ENCODE measurements around the gene NFATC3. TPM values are rescaled to one million over a fixed set of nuclear protein-coding genes. Genes with fewer than 3 reads are reported as not detected.
A peak's percentile ranks its signal among the peaks of the same experiment; 100 is the strongest.

Gene NFATC3
- total RNA-seq, 1 donor from 2014 or later: 136 TPM

GRCh38 chr16:68235108-68235886 lies 150.1 kb downstream of the NFATC3 start:
- Mint-ChIP-seq H3K27ac (no peak overlapping the region), H3K4me1 (ENCODE audit: low read depth) (peaks cover 30% of the 10 kb centered on the region), H3K4me3 (ENCODE audit: low read depth) (no peak overlapping the region), H3K9me3 (no peaks in the 10 kb centered on the region), H3K36me3 (ENCODE audit: low read depth) (peaks cover 3% of the 10 kb centered on the region), H3K27me3 (ENCODE audit: low read depth) (no peaks in the 10 kb centered on the region)
- DNase-seq (ENCODE audit: low spot score): no peak
- intact Hi-C loops (cut with micrococcal nuclease): loop anchor here (5.0 kb wide), 1 partner anchor 212 kb away; the partner anchor contains the start of gene SMPD3

- Mint-ChIP-seq H3K36me3 (ENCODE audit: low read depth) (no peaks in the 10 kb centered on the region), H3K4me3 (ENCODE audit: low read depth) (peak within 1 kb of the TSS; percentile 75), H3K27ac (peak within 1 kb of the TSS; percentile 40), H3K9me3 (no peaks in the 10 kb centered on the region), H3K27me3 (ENCODE audit: low read depth) (no peaks in the 10 kb centered on the region), H3K4me1 (ENCODE audit: low read depth) (peaks cover 27% of the 10 kb centered on the region)
- no peak for DNase-seq (ENCODE audit: low spot score)
- intact Hi-C loops (cut with micrococcal nuclease): loop anchor here (5.0 kb wide), 1 partner anchor 211 kb away; the partner anchor contains the start of gene SMPD3
These were observed 150.6 kb downstream of the NFATC3 start, which contains the start of gene ESRP2 for GRCh38 chr16:68235887-68236136. Gene ESRP2 (minus strand): TSS chr16:68236127. CDS start chr16:68236045, 82 bp downstream.

- Mint-ChIP-seq H3K9me3 (no peaks in the 10 kb centered on the region), H3K4me3 (ENCODE audit: low read depth) (peak overlapping the region; percentile 75), H3K27me3 (ENCODE audit: low read depth) (no peaks in the 10 kb centered on the region), H3K4me1 (ENCODE audit: low read depth) (peaks cover 27% of the 10 kb centered on the region), H3K36me3 (ENCODE audit: low read depth) (no peaks in the 10 kb centered on the region), H3K27ac (no peak overlapping the region)
- DNase-seq (ENCODE audit: low spot score): no peak
- intact Hi-C loops (cut with micrococcal nuclease): loop anchor here (5.0 kb wide), 1 partner anchor 211 kb away; the partner anchor contains the start of gene SMPD3
These were observed 151.1 kb downstream of the NFATC3 start for GRCh38 chr16:68236137-68236825.

GRCh38 chr16:68236826-68237242 lies 151.7 kb downstream of the NFATC3 start:
- H3K4me3 Mint-ChIP-seq (ENCODE audit: low read depth): peak overlapping the region; percentile 75
- no peaks in the 10 kb centered on the region for H3K27me3 Mint-ChIP-seq (ENCODE audit: low read depth)
- H3K36me3 Mint-ChIP-seq (ENCODE audit: low read depth): no peaks in the 10 kb centered on the region
- H3K9me3 Mint-ChIP-seq: no peaks in the 10 kb centered on the region
- peaks cover 27% of the 10 kb centered on the region for H3K4me1 Mint-ChIP-seq (ENCODE audit: low read depth)
- DNase-seq (ENCODE audit: low spot score): no peak
- peak overlapping the region; percentile 40 for H3K27ac Mint-ChIP-seq
- intact Hi-C loops (cut with micrococcal nuclease): loop anchor here (1.0 to 5.0 kb wide), 2 partner anchors 8 to 210 kb away; partner anchors contain the start of genes PLA2G15 and SMPD3

GRCh38 chr16:68237243-68238028 lies 152.3 kb downstream of the NFATC3 start:
- intact Hi-C loops (cut with micrococcal nuclease): loop anchor here (1.0 to 5.0 kb wide), 2 partner anchors 8 to 210 kb away; partner anchors contain the start of genes PLA2G15 and SMPD3
- Mint-ChIP-seq H3K4me3 (ENCODE audit: low read depth) (peak overlapping the region; percentile 75), H3K9me3 (no peaks in the 10 kb centered on the region), H3K27me3 (ENCODE audit: low read depth) (no peaks in the 10 kb centered on the region), H3K4me1 (ENCODE audit: low read depth) (peaks cover 27% of the 10 kb centered on the region), H3K27ac (peak overlapping the region; percentile 38), H3K36me3 (ENCODE audit: low read depth) (no peaks in the 10 kb centered on the region)
- peak; percentile 87 for DNase-seq (ENCODE audit: low spot score)

- Mint-ChIP-seq H3K4me3 (ENCODE audit: low read depth) (peak overlapping the region; percentile 75), H3K36me3 (ENCODE audit: low read depth) (no peaks in the 10 kb centered on the region), H3K27me3 (ENCODE audit: low read depth) (no peaks in the 10 kb centered on the region), H3K4me1 (ENCODE audit: low read depth) (peaks cover 24% of the 10 kb centered on the region), H3K9me3 (no peaks in the 10 kb centered on the region), H3K27ac (peak overlapping the region; percentile 38)
- DNase-seq (ENCODE audit: low spot score): no peak
- intact Hi-C loops (cut with micrococcal nuclease): loop anchor here (5.0 kb wide), 1 partner anchor 209 kb away; the partner anchor contains the start of gene SMPD3
These were observed 152.8 kb downstream of the NFATC3 start for GRCh38 chr16:68238029-68238345.

- H3K9me3 Mint-ChIP-seq: no peaks in the 10 kb centered on the region
- H3K27me3 Mint-ChIP-seq (ENCODE audit: low read depth): no peaks in the 10 kb centered on the region
- no peak overlapping the region for H3K27ac Mint-ChIP-seq
- no peaks in the 10 kb centered on the region for H3K36me3 Mint-ChIP-seq (ENCODE audit: low read depth)
- no peak for DNase-seq (ENCODE audit: low spot score)
- peaks cover 26% of the 10 kb centered on the region for H3K4me1 Mint-ChIP-seq (ENCODE audit: low read depth)
- H3K4me3 Mint-ChIP-seq (ENCODE audit: low read depth): no peak overlapping the region
- intact Hi-C loops (cut with micrococcal nuclease): loop anchor here (10.0 kb wide), 1 partner anchor 273 kb away; no protein-coding TSS in a partner anchor
These were observed 156.9 kb downstream of the NFATC3 start for GRCh38 chr16:68242085-68242484.

GRCh38 chr16:68242926-68243858 lies 158.0 kb downstream of the NFATC3 start:
- Mint-ChIP-seq H3K27ac (no peak overlapping the region), H3K36me3 (ENCODE audit: low read depth) (no peaks in the 10 kb centered on the region), H3K4me1 (ENCODE audit: low read depth) (peaks cover 22% of the 10 kb centered on the region), H3K27me3 (ENCODE audit: low read depth) (no peaks in the 10 kb centered on the region), H3K4me3 (ENCODE audit: low read depth) (peak overlapping the region; percentile 94), H3K9me3 (no peaks in the 10 kb centered on the region)
- intact Hi-C loops (cut with micrococcal nuclease): loop anchor here (10.0 kb wide), 1 partner anchor 272 kb away; no protein-coding TSS in a partner anchor
- DNase-seq (ENCODE audit: low spot score): no peak

- no peaks in the 10 kb centered on the region for H3K27me3 Mint-ChIP-seq (ENCODE audit: low read depth)
- H3K9me3 Mint-ChIP-seq: no peaks in the 10 kb centered on the region
- peaks cover 3% of the 10 kb centered on the region for H3K36me3 Mint-ChIP-seq (ENCODE audit: low read depth)
- no peak overlapping the region for H3K27ac Mint-ChIP-seq
- intact Hi-C loops (cut with micrococcal nuclease): loop anchor here (10.0 kb wide), 1 partner anchor 270 kb away; no protein-coding TSS in a partner anchor
- H3K4me3 Mint-ChIP-seq (ENCODE audit: low read depth): peak overlapping the region; percentile 94
- H3K4me1 Mint-ChIP-seq (ENCODE audit: low read depth): peaks cover 18% of the 10 kb centered on the region
- no peak for DNase-seq (ENCODE audit: low spot score)
These were observed 159.3 kb downstream of the NFATC3 start for GRCh38 chr16:68244481-68244902.

GRCh38 chr16:68244903-68245853 lies 160.0 kb downstream of the NFATC3 start, which contains the start of gene PLA2G15:
Gene PLA2G15 (plus strand): TSS chr16:68245373. CDS start chr16:68245427, 54 bp downstream.
- H3K4me3 Mint-ChIP-seq (ENCODE audit: low read depth): peak within 1 kb of the TSS; percentile 94
- peaks cover 5% of the 10 kb centered on the region for H3K36me3 Mint-ChIP-seq (ENCODE audit: low read depth)
- H3K27me3 Mint-ChIP-seq (ENCODE audit: low read depth): no peaks in the 10 kb centered on the region
- no peaks in the 10 kb centered on the region for H3K9me3 Mint-ChIP-seq
- intact Hi-C loops (cut with micrococcal nuclease): loop anchor here (1.0 to 10.0 kb wide), 4 partner anchors 8 to 270 kb away; partner anchors contain the start of gene SLC7A6
- peak; percentile 92 for DNase-seq (ENCODE audit: low spot score)
- H3K4me1 Mint-ChIP-seq (ENCODE audit: low read depth): peaks cover 16% of the 10 kb centered on the region
- H3K27ac Mint-ChIP-seq: peak within 1 kb of the TSS; percentile 77

GRCh38 chr16:68246121-68246520 lies 161.0 kb downstream of the NFATC3 start:
- Mint-ChIP-seq H3K27ac (no peak overlapping the region), H3K4me3 (ENCODE audit: low read depth) (peak overlapping the region; percentile 94), H3K36me3 (ENCODE audit: low read depth) (peaks cover 10% of the 10 kb centered on the region), H3K9me3 (no peaks in the 10 kb centered on the region), H3K27me3 (ENCODE audit: low read depth) (no peaks in the 10 kb centered on the region), H3K4me1 (ENCODE audit: low read depth) (peaks cover 16% of the 10 kb centered on the region)
- intact Hi-C loops (cut with micrococcal nuclease): loop anchor here (10.0 kb wide), 1 partner anchor 269 kb away; no protein-coding TSS in a partner anchor
- no peak for DNase-seq (ENCODE audit: low spot score)
